Measurements from ENCODE around the gene URB1.
"Not testable (repeated sequence)": the region's sequence is repeated elsewhere in the genome, so short reads cannot be mapped to it uniquely, and the experiment has no call there.

Gene URB1

GRCh38 chr21:32311621-32312020 is 81.2 kb downstream of the URB1 start:
- Histone ChIP-seq H3K9me3 (ENCODE audit: insufficient read depth, low read depth, low read length) (no peaks in the 10 kb centered on the region), H3K9ac (ENCODE audit: low read depth, low read length, poor library complexity, severe bottlenecking) (no peak overlapping the region), H3K79me2 (ENCODE audit: insufficient read depth, low read length) (no peaks in the 10 kb centered on the region), H3K4me3 (ENCODE audit: low read length, poor library complexity, severe bottlenecking) (no peak overlapping the region), H3K36me3 (ENCODE audit: insufficient read depth, low read length) (no peaks in the 10 kb centered on the region), H3K4me2 (ENCODE audit: low read depth, low read length, poor library complexity, severe bottlenecking) (no peak overlapping the region), H3K4me1 (ENCODE audit: insufficient read depth, low read length, poor library complexity, severe bottlenecking) (no peaks in the 10 kb centered on the region), H4K20me1 (ENCODE audit: insufficient read depth, low read length, poor library complexity, severe bottlenecking) (no peaks in the 10 kb centered on the region), H3K9me2 (replicated peaks; ENCODE audit: low read depth, low read length) (no peaks in the 10 kb centered on the region), H3F3A (ENCODE audit: low read depth) (no peaks in the 10 kb centered on the region), H3K27me3 (ENCODE audit: insufficient read depth, low read length, poor library complexity, severe bottlenecking) (no peaks in the 10 kb centered on the region), H2AFZ (ENCODE audit: low read length) (no peak overlapping the region)
- TF ChIP-seq EZH2phosphoT487 (IDR thresholded peaks at IDR 0.05; ENCODE audit: borderline replicate concordance) (no peak), CTCF (conservative IDR thresholded peaks at IDR 0.05; ENCODE audit: low read length) (no peak)

- H4K20me1 ChIP-seq (ENCODE audit: insufficient read depth, low read length, poor library complexity, severe bottlenecking); H3K36me3 ChIP-seq (ENCODE audit: insufficient read depth, low read length); H2AFZ ChIP-seq (ENCODE audit: low read length); H3K27me3 ChIP-seq (ENCODE audit: insufficient read depth, low read length, poor library complexity, severe bottlenecking); H3K9ac ChIP-seq (ENCODE audit: low read depth, low read length, poor library complexity, severe bottlenecking); H3K79me2 ChIP-seq (ENCODE audit: insufficient read depth, low read length); H3F3A ChIP-seq (ENCODE audit: low read depth); H3K4me1 ChIP-seq (ENCODE audit: insufficient read depth, low read length, poor library complexity, severe bottlenecking); H3K9me2 ChIP-seq (replicated peaks; ENCODE audit: low read depth, low read length); H3K9me3 ChIP-seq (ENCODE audit: insufficient read depth, low read depth, low read length); H3K4me3 ChIP-seq (ENCODE audit: low read length, poor library complexity, severe bottlenecking); H3K4me2 ChIP-seq (ENCODE audit: low read depth, low read length, poor library complexity, severe bottlenecking): not testable (repeated sequence)
Measured at GRCh38 chr21:32310976-32311375, 81.8 kb downstream of the URB1 start.

GRCh38 chr21:32309906-32310460 is 82.8 kb downstream of the URB1 start:
- H4K20me1 ChIP-seq (ENCODE audit: insufficient read depth, low read length, poor library complexity, severe bottlenecking) = no peaks in the 10 kb centered on the region

More at GRCh38 chr21:32309906-32310460, 82.8 kb downstream of the URB1 start:
- Histone ChIP-seq H3K4me3 (ENCODE audit: low read length, poor library complexity, severe bottlenecking) (no peak overlapping the region), H3K9ac (ENCODE audit: low read depth, low read length, poor library complexity, severe bottlenecking) (no peak overlapping the region), H3K36me3 (ENCODE audit: insufficient read depth, low read length) (no peaks in the 10 kb centered on the region), H3K27me3 (ENCODE audit: insufficient read depth, low read length, poor library complexity, severe bottlenecking) (no peaks in the 10 kb centered on the region), H2AFZ (ENCODE audit: low read length) (no peak overlapping the region), H3K79me2 (ENCODE audit: insufficient read depth, low read length) (no peaks in the 10 kb centered on the region), H3K4me2 (ENCODE audit: low read depth, low read length, poor library complexity, severe bottlenecking) (no peak overlapping the region), H3K4me1 (ENCODE audit: insufficient read depth, low read length, poor library complexity, severe bottlenecking) (no peaks in the 10 kb centered on the region), H3F3A (ENCODE audit: low read depth) (no peaks in the 10 kb centered on the region), H3K9me3 (ENCODE audit: insufficient read depth, low read depth, low read length) (no peaks in the 10 kb centered on the region), H3K9me2 (replicated peaks; ENCODE audit: low read depth, low read length) (no peaks in the 10 kb centered on the region)
- no peak for TF ChIP-seq EZH2phosphoT487 (IDR thresholded peaks at IDR 0.05; ENCODE audit: borderline replicate concordance)
- TF ChIP-seq CTCF (conservative IDR thresholded peaks at IDR 0.05; ENCODE audit: low read length) = no peak

Data from Loucy (cell line).